Fibroblast of pulmonary artery (primary cell): ENCODE measurements around the gene PAIP2.

Source experiments
- DNase-seq: peaks from one replicate; pipeline ENCODE4 v3.0.0-alpha.2; 2010; ENCODE audit warnings: low read depth
- H3K4me3 ChIP-seq: replicated peaks from 2 replicates; pipeline ENCODE4 v1.5.1; 2011; ENCODE audit warnings: low read depth, mild to moderate bottlenecking, control low read depth, low read length, moderate library complexity
- TF ChIP-seq, protein P1 (sequence below): IDR thresholded peaks from 2 replicates; pipeline ENCODE4 v1.5.1; 2011; ENCODE audit warnings: mild to moderate bottlenecking, control low read depth, low read length, inconsistent platforms; ENCODE audit errors: missing control alignments

The PAIP2 gene

DNA sequence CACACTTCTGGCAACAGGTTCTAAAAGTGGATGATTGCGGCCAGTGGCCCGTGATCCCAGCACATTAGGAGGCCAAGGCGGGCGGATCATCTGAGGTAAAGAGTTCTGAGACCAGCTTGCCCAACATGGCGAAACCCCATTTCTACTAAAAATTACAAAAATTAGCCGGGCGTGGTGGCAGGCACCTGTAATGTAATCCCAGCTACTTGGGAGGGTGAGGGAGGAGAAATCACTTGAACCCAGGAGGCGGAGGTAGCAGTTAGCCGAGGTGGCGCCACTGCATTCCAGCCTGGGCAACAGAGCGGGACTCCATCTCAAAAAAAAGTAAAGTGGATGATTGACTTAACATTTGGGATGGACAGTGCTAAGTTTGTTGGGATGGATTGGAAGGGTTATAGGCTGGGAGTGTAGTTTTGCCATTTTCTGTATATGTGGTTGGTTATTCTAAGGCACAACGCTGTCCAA lies 44.8 kb upstream of the PAIP2 start:
- TF ChIP-seq, protein P1, sequence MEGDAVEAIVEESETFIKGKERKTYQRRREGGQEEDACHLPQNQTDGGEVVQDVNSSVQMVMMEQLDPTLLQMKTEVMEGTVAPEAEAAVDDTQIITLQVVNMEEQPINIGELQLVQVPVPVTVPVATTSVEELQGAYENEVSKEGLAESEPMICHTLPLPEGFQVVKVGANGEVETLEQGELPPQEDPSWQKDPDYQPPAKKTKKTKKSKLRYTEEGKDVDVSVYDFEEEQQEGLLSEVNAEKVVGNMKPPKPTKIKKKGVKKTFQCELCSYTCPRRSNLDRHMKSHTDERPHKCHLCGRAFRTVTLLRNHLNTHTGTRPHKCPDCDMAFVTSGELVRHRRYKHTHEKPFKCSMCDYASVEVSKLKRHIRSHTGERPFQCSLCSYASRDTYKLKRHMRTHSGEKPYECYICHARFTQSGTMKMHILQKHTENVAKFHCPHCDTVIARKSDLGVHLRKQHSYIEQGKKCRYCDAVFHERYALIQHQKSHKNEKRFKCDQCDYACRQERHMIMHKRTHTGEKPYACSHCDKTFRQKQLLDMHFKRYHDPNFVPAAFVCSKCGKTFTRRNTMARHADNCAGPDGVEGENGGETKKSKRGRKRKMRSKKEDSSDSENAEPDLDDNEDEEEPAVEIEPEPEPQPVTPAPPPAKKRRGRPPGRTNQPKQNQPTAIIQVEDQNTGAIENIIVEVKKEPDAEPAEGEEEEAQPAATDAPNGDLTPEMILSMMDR = no peak
- no peak overlapping the region for H3K4me3 ChIP-seq

GRCh38 chr5:139297439-139298133 lies 44.1 kb upstream of the PAIP2 start:
- TF ChIP-seq, protein P1 = no peak
- no peak for DNase-seq

More for the DNA sequence above, 44.8 kb upstream of the PAIP2 start:
- no peak for DNase-seq

GRCh38 chr5:139298242-139298641 lies 43.4 kb upstream of the PAIP2 start:
- no peak overlapping the region for H3K4me3 ChIP-seq
- no peak for DNase-seq
- TF ChIP-seq, protein P1 = no peak

More at GRCh38 chr5:139297439-139298133, 44.1 kb upstream of the PAIP2 start:
- H3K4me3 ChIP-seq = no peak overlapping the region

DNA sequence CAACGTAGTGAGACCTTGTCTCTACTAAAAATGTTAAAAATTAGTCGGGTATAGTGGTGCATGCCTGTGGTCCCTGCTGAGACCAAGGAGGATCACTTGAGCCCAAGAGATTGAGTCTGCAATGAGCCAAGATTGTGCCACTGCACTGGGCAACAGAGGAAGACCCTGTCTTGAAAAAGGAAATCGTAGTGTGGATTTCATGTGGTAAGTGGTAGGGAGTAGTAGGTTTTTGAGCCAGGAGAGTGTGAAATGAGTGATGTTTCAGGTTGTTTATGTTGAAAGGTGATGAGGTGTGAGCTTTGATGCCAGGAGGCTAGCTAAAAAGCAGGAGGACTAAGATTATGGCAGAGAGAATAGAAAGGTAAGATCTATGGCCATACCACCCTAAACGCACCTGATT lies 42.2 kb upstream of the PAIP2 start:
- TF ChIP-seq, protein P1 = no peak
- H3K4me3 ChIP-seq = no peak overlapping the region

GRCh38 chr5:139301808-139302499 lies 39.7 kb upstream of the PAIP2 start:
- no peak for DNase-seq
- H3K4me3 ChIP-seq = no peak overlapping the region
- TF ChIP-seq, protein P1 = no peak

More for the DNA sequence above, 42.2 kb upstream of the PAIP2 start:
- no peak for DNase-seq

GRCh38 chr5:139304391-139305324 lies 37.0 kb upstream of the PAIP2 start:
- no peak overlapping the region for H3K4me3 ChIP-seq
- DNase-seq = no peak
- TF ChIP-seq, protein P1 = no peak
